A549 (cell line): ENCODE measurements around the gene ZDHHC18. TPM values are rescaled to one million over a fixed set of nuclear protein-coding genes. Genes with fewer than 3 reads are reported as not detected.
"Not testable (repeated sequence)": the region's sequence is repeated elsewhere in the genome, so short reads cannot be mapped to it uniquely, and the experiment has no call there.

Experiments used
- ATAC-seq, 2 experiments: fragments of 200-7000 bp in 1 of 2; fragments of >200 bp in 1 of 2; cut with Nextera tagmentation in 1 of 2; cut with Tn5 transposase in 1 of 2; 3 replicates each; pipeline versions ENCODE4 v1.8.0 to v1.9.1; 2018 to 2020; ENCODE audit warnings: mild to moderate bottlenecking in 1 of 2, moderate library complexity in 1 of 2
- CTCF ChIA-PET: fragments of 300-600 bp; sonication (Branson Sonifier 250); formaldehyde crosslinking; extraction: SDS; loops from one replicate; lab custom pipeline; 2021; ENCODE audit warnings: antibody characterized with exemption, inconsistent platforms; lab: Yijun Ruan, JAX
- POLR2A ChIA-PET: fragments of 350-600 bp; formaldehyde crosslinking; extraction: SDS; loops from one replicate; lab custom pipeline; 2021; ENCODE audit warnings: antibody characterized with exemption, inconsistent platforms; lab: Yijun Ruan, JAX
- DNase-seq, 2 experiments: peaks; one replicate each; pipeline versions ENCODE4 v3.0.0 to v3.0.0-alpha.2; 2011 to 2016; ENCODE audit warnings: low read depth in 1 of 2, low spot score in 1 of 2
- FAIRE-seq: peaks from 2 replicates; lab custom pipeline; 2011; peaks lifted over from hg19 to GRCh38; lab: Jason Lieb, UNC
- H3K27ac ChIP-seq, 2 experiments: fragments of >200 bp; sonication (Bioruptor Twin); formaldehyde crosslinking; 3 replicates each; pipeline ENCODE4 v1.5.1; 2016 to 2017
- H3K4me1 ChIP-seq: fragments of >200 bp; sonication (Bioruptor Twin); formaldehyde crosslinking; 3 replicates; pipeline ENCODE4 v1.6.1; 2016
- H3K4me2 ChIP-seq: fragments of >200 bp; sonication (Bioruptor Twin); formaldehyde crosslinking; 3 replicates; pipeline ENCODE4 v1.6.1; 2016
- H3K4me3 ChIP-seq: fragments of >200 bp; sonication (Bioruptor Twin); formaldehyde crosslinking; 3 replicates; pipeline ENCODE4 v1.5.1; 2016
- H3K9me3 ChIP-seq: fragments of >200 bp; sonication (Bioruptor Twin); formaldehyde crosslinking; 3 replicates; pipeline ENCODE4 v1.6.1; 2016
- CBX2 ChIP-seq: fragments of 200-600 bp; sonication (generic); IDR thresholded peaks from 2 replicates; pipeline ENCODE4 v1.6.1; 2016; ENCODE audit warnings: low read depth, mild to moderate bottlenecking, borderline replicate concordance
- ESRRA ChIP-seq: fragments of 150-350 bp; IDR thresholded peaks from 2 replicates; pipeline ENCODE4 v1.6.1; 2014; ENCODE audit warnings: mild to moderate bottlenecking, low read length, borderline replicate concordance
- FOSB ChIP-seq: fragments of 250-450 bp; sonication (Bioruptor Pico); IDR thresholded peaks from 2 replicates; pipeline ENCODE4 v1.5.0; 2020; ENCODE audit warnings: mild to moderate bottlenecking, moderate library complexity
- FOXS1 ChIP-seq: fragments of 250-450 bp; sonication (Bioruptor Pico); IDR thresholded peaks from 2 replicates; pipeline ENCODE4 v1.5.0; 2020; ENCODE audit warnings: mild to moderate bottlenecking, moderate library complexity
- HOXB13 ChIP-seq: fragments of 250-450 bp; sonication (Bioruptor Pico); IDR thresholded peaks from 2 replicates; pipeline ENCODE4 v1.5.0; 2020; ENCODE audit warnings: low read depth, mild to moderate bottlenecking, moderate library complexity
- KDM1A ChIP-seq: fragments of 200-600 bp; sonication (generic); IDR thresholded peaks from 2 replicates; pipeline ENCODE4 v1.6.1; 2016; ENCODE audit warnings: low read depth, mild to moderate bottlenecking
- KDM5A ChIP-seq: fragments of 200-600 bp; sonication (generic); IDR thresholded peaks from 2 replicates; pipeline ENCODE4 v1.6.1; 2016; ENCODE audit warnings: antibody characterized with exemption, mild to moderate bottlenecking
- MAFK ChIP-seq: fragments of 450-650 bp; IDR thresholded peaks from 2 replicates; pipeline ENCODE4 v1.6.1; 2014; ENCODE audit not compliant: partially characterized antibody
- NR3C1 ChIP-seq: fragments of >200 bp; sonication (Bioruptor Twin); formaldehyde crosslinking; IDR thresholded peaks from 3 replicates; pipeline ENCODE4 v1.6.1; 2017
- PHF8 ChIP-seq: fragments of 200-600 bp; sonication (generic); IDR thresholded peaks from 2 replicates; pipeline ENCODE4 v1.6.1; 2016; ENCODE audit warnings: low read depth, mild to moderate bottlenecking, antibody characterized with exemption, moderate library complexity, borderline replicate concordance
- POLR2A ChIP-seq: IDR thresholded peaks from 2 replicates; pipeline ENCODE4 v1.6.1; 2012; ENCODE audit warnings: mild to moderate bottlenecking, low read length
- POLR2AphosphoS2 ChIP-seq: conservative IDR thresholded peaks from 2 replicates; pipeline ENCODE4 v1.6.1; 2012; ENCODE audit warnings: low read length, improper control_type of control experiment, inconsistent platforms
- RCOR1 ChIP-seq: fragments of 150-350 bp; IDR thresholded peaks from 2 replicates; pipeline ENCODE4 v1.6.1; 2014; ENCODE audit warnings: antibody characterized with exemption, low read length, low read depth
- RFX5 ChIP-seq: fragments of 450-650 bp; IDR thresholded peaks from 2 replicates; pipeline ENCODE4 v1.7.1; 2014; ENCODE audit warnings: antibody characterized with exemption, mild to moderate bottlenecking, moderate library complexity
- ZC3H11A ChIP-seq: fragments of 450-650 bp; IDR thresholded peaks from 2 replicates; pipeline ENCODE4 v1.6.1; 2014; ENCODE audit warnings: antibody characterized with exemption, mild to moderate bottlenecking
- WGBS: methylation state at CpG from one replicate; pipeline ENCODE4 v1.1.6; 2017; ENCODE audit errors: missing lambda C conversion rate; 5-methylcytosine and 5-hydroxymethylcytosine counted together
- polyA plus RNA-seq, 4 experiments: library from polyadenylated mRNA; depleted of rRNA in 3 of 4; stranded (reverse); fragments of >200 nt; fragmentation: RNase III in 1 of 4; extraction: RNeasy Plus Mini Kit Qiagen cat#74134 plus additional on column Dnase treatment in 1 of 4; gene quantifications; 2 replicates in 3 of 4; 3 replicates in 1 of 4; pipeline ENCODE4 v1.2.3, GENCODE V29; 2011 to 2017
- TF ChIP-seq, protein P1 (sequence below): fragments of 150-350 bp; IDR thresholded peaks from 2 replicates; pipeline ENCODE4 v1.6.1; 2014; ENCODE audit warnings: low read depth, mild to moderate bottlenecking, low read length
- TF ChIP-seq, protein P2 (sequence below): fragments of 200-600 bp; sonication (generic); IDR thresholded peaks from 2 replicates; pipeline ENCODE4 v1.6.1; 2016; ENCODE audit warnings: antibody characterized with exemption, mild to moderate bottlenecking, moderate library complexity

Gene ZDHHC18
- polyA plus RNA-seq, 2 of the 4 experiments (the other 2 are of a cell fraction) = 16.2 to 20.0 TPM

DNA sequence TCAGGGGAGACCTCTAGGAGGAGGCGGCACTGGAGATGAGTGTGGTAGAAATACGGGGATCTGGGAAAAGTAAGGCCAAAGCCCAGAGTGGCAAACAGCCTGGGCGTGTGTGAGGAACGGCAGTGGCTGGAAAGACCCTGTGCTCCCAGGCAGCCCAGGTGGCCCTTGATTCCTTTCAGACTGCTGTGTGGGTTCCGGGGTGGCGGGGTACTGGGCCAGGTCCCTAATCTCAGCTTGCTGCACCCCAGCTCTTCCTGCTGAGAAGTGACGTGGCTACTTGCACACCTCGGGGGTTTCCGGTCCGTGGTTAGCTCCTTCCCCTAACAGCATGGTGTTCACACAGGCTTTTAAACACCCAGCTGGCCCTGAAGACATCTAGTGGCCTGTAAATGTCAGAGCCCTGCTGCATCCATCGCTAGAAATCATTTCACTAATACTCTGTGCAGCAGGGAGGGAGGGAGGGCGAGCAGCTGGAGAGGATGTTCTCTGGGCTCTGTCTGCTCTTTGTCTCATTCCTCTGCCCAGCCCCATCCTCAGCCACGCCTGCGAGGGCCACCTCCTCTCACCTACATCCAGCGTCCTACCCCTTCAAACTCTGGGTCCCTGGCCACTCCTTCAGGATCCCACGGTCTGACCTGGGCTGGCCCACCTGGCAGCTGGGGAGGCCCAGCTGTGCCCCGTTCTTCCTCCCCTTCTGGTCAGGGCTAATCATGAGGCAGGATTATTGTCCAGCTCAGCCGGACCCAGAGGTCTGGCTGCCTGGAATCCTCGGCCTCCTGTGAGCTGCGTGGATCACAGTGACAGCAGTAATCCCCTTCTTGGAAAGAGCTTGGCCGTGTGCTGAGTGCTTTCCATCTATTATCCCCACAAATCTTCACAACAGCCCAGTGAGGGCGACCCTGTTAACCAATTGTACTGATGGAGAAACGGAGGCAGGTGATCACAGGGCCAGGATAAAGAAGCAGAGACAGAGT lies 7.2 kb downstream of the ZDHHC18 start:
- no peak overlapping the region for H3K4me3 ChIP-seq
- peaks cover 12% of the 10 kb centered on the region; the same call in 2 of the 3 replicates for H3K4me1 ChIP-seq
- no peaks in the 10 kb centered on the region for H3K9me3 ChIP-seq
- DNase-seq (no peak), ATAC-seq (peak in 1 of 2 experiments; percentile 29; a peak in 2 of 6 replicates), FAIRE-seq (no peak)
- H3K4me2 ChIP-seq = no peak overlapping the region
- no peak overlapping the region for H3K27ac ChIP-seq
- ChIA-PET POLR2A (no interaction called here), CTCF (interaction anchor here (0.5 to 4.6 kb wide), 5 partner anchors 14 to 45 kb away, joined by 3 to 15 read pairs (median 5); no protein-coding TSS in a partner anchor)
- WGBS = 91% methylated on average over 22 of the region's 23 CpGs
- TF ChIP-seq RFX5 = no peak
- TF ChIP-seq HOXB13 = no peak
- no peak for TF ChIP-seq NR3C1
- no peak for TF ChIP-seq POLR2A
- TF ChIP-seq MAFK = no peak
- TF ChIP-seq ZC3H11A = no peak

DNA sequence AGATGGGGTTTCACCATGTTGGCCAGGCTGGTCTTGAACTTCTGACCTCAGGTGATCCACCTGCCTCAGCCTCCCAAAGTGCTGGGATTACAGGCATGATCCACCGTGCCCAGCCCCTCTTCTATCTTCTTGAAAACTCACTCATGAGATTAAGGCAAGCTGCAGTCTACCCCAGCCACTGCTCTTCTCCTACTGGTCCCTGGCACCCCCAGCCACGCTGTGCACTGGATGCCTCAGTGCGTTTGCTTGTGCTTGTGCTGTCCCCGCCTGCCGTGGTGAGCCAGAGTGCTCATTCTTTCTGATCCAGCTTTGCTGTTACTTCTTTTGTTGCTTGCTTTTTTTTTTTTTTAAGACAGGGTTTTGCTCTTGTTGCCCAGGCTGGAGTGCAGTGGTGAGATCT lies 11.2 kb downstream of the ZDHHC18 start:
- POLR2A ChIA-PET = not testable (repeated sequence)
- WGBS = 99% methylated on average over 5 of the region's 5 CpGs

DNA sequence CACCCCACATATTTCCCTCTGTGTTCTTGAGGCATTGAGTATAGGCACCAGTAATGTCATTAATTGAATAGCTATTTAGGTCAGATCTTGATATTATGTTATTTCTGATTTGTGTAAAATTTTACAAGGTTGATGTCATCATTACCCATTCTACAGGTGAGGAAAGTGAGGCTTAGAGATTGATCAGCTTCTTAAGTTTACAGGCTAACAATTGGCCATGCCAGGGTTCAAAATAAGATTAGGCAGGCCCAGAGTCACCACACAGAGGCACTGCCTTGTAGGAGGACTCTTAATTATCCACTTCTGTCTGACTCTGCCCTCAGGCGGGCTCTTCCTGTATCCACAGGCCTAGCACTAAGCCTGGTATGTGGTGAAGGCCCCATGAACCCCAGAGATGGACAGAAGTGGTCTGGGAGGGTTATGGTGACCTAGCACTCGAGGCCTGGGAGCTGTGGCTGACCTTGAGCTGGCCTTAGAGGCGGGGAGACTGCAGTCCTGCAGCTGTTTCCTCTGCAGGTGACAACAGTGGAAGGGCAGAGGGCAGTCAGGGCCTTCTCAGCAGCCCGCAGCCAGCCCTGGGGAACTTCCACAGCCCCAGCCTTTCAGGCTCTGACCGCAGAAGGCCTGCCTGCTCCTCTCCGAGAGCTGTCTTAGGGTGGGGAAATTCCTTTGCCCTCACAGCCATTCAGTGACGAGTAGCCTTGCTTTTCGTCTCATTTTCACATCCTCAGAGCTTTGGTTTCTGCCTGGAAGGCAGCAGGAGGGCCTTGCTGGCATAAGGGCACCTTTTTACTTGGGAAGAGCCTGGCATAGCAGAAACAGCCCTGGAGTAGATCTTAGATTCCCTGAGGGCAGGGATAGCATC lies 12.2 kb downstream of the ZDHHC18 start:
- H3K9me3 ChIP-seq = no peaks in the 10 kb centered on the region
- peak overlapping the region in 1 of 2 experiments; percentile 36; a peak in 1 of 6 replicates for H3K27ac ChIP-seq
- H3K4me2 ChIP-seq = no peak overlapping the region
- TF ChIP-seq POLR2AphosphoS2 = no peak
- TF ChIP-seq, protein P1, sequence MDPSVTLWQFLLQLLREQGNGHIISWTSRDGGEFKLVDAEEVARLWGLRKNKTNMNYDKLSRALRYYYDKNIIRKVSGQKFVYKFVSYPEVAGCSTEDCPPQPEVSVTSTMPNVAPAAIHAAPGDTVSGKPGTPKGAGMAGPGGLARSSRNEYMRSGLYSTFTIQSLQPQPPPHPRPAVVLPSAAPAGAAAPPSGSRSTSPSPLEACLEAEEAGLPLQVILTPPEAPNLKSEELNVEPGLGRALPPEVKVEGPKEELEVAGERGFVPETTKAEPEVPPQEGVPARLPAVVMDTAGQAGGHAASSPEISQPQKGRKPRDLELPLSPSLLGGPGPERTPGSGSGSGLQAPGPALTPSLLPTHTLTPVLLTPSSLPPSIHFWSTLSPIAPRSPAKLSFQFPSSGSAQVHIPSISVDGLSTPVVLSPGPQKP = no peak
- TF ChIP-seq RCOR1 = no peak
- TF ChIP-seq KDM5A = no peak
- TF ChIP-seq, protein P2, sequence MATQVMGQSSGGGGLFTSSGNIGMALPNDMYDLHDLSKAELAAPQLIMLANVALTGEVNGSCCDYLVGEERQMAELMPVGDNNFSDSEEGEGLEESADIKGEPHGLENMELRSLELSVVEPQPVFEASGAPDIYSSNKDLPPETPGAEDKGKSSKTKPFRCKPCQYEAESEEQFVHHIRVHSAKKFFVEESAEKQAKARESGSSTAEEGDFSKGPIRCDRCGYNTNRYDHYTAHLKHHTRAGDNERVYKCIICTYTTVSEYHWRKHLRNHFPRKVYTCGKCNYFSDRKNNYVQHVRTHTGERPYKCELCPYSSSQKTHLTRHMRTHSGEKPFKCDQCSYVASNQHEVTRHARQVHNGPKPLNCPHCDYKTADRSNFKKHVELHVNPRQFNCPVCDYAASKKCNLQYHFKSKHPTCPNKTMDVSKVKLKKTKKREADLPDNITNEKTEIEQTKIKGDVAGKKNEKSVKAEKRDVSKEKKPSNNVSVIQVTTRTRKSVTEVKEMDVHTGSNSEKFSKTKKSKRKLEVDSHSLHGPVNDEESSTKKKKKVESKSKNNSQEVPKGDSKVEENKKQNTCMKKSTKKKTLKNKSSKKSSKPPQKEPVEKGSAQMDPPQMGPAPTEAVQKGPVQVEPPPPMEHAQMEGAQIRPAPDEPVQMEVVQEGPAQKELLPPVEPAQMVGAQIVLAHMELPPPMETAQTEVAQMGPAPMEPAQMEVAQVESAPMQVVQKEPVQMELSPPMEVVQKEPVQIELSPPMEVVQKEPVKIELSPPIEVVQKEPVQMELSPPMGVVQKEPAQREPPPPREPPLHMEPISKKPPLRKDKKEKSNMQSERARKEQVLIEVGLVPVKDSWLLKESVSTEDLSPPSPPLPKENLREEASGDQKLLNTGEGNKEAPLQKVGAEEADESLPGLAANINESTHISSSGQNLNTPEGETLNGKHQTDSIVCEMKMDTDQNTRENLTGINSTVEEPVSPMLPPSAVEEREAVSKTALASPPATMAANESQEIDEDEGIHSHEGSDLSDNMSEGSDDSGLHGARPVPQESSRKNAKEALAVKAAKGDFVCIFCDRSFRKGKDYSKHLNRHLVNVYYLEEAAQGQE = no peak
- no peak for TF ChIP-seq CBX2
- no peak for TF ChIP-seq KDM1A
- TF ChIP-seq ESRRA = no peak
- TF ChIP-seq FOSB (CRISPR knock-in tag) = no peak
- TF ChIP-seq PHF8 = no peak
- TF ChIP-seq FOXS1 (CRISPR knock-in tag) = no peak
- no peak overlapping the region for H3K4me3 ChIP-seq
- POLR2A ChIA-PET = no interaction called here
- peaks cover 3% of the 10 kb centered on the region; the same call in 1 of the 3 replicates for H3K4me1 ChIP-seq
- DNase-seq (no peak), FAIRE-seq (no peak), ATAC-seq (peak in 1 of 2 experiments; percentile 30; a peak in 1 of 6 replicates)
- CTCF ChIA-PET = interaction anchor here (1.1 to 1.4 kb wide), 2 partner anchors 37 to 237 kb away, joined by 3 read pairs; no protein-coding TSS in a partner anchor
- WGBS = 82% methylated on average over 8 of the region's 8 CpGs

More for the DNA sequence above, 11.2 kb downstream of the ZDHHC18 start:
- H3K9me3 ChIP-seq, DNase-seq, CTCF ChIA-PET, H3K4me1 ChIP-seq, FAIRE-seq, H3K4me3 ChIP-seq, H3K27ac ChIP-seq, ATAC-seq, H3K4me2 ChIP-seq: not testable (repeated sequence)
